ENCODE results near the gene ATOH1.
A peak's percentile ranks its signal among the peaks of the same experiment; 100 is the strongest.

The ATOH1 gene

GRCh38 chr4:93828332-93828994, at the start of gene ATOH1:
Gene ATOH1, plus strand, starts transcription at chr4:93828753. Its CDS starts 174 bp downstream, at chr4:93828927.
- peak; percentile 40 for DNase-seq (ENCODE audit: low spot score)

- DNase-seq (ENCODE audit: low spot score) = no peak
Measured at GRCh38 chr4:93779228-93779627, 49.3 kb upstream of the ATOH1 start.

GRCh38 chr4:93780080-93780479, 48.5 kb upstream of the ATOH1 start:
- DNase-seq (ENCODE audit: low spot score) = no peak

- DNase-seq (ENCODE audit: low spot score) = no peak
Measured at GRCh38 chr4:93781198-93781597, 47.4 kb upstream of the ATOH1 start.

GRCh38 chr4:93786149-93786548, 42.4 kb upstream of the ATOH1 start:
- no peak for DNase-seq (ENCODE audit: low spot score)

- DNase-seq (ENCODE audit: low spot score) = peak; percentile 21
Measured at GRCh38 chr4:93788712-93789111, 39.8 kb upstream of the ATOH1 start.

GRCh38 chr4:93791570-93792195, 36.9 kb upstream of the ATOH1 start:
- DNase-seq (ENCODE audit: low spot score) = peak; percentile 40

- DNase-seq (ENCODE audit: low spot score) = no peak
Measured at GRCh38 chr4:93802045-93802444, 26.5 kb upstream of the ATOH1 start.

- no peak for DNase-seq (ENCODE audit: low spot score)
Measured at GRCh38 chr4:93809773-93810172, 18.8 kb upstream of the ATOH1 start.

GRCh38 chr4:93810340-93810992, 18.1 kb upstream of the ATOH1 start:
- no peak for DNase-seq (ENCODE audit: low spot score)

- DNase-seq (ENCODE audit: low spot score) = no peak
Measured at GRCh38 chr4:93813092-93813491, 15.5 kb upstream of the ATOH1 start.

GRCh38 chr4:93814141-93814540, 14.4 kb upstream of the ATOH1 start:
- DNase-seq (ENCODE audit: low spot score) = peak; percentile 2

- no peak for DNase-seq (ENCODE audit: low spot score)
Measured at GRCh38 chr4:93814722-93815121, 13.8 kb upstream of the ATOH1 start.

GRCh38 chr4:93825551-93826216, 2.9 kb upstream of the ATOH1 start:
- no peak for DNase-seq (ENCODE audit: low spot score)

- no peak for DNase-seq (ENCODE audit: low spot score)
Measured at GRCh38 chr4:93827272-93827947, 1.1 kb upstream of the ATOH1 start.

GRCh38 chr4:93828995-93829819, 654 bp downstream of the ATOH1 start:
- no peak for DNase-seq (ENCODE audit: low spot score)

GRCh38 chr4:93829820-93830687, 1.5 kb downstream of the ATOH1 start:
- no peak for DNase-seq (ENCODE audit: low spot score)

- no peak for DNase-seq (ENCODE audit: low spot score)
Measured at GRCh38 chr4:93831716-93832496, 3.4 kb downstream of the ATOH1 start.

- DNase-seq (ENCODE audit: low spot score) = no peak
Measured at GRCh38 chr4:93834249-93835066, 5.9 kb downstream of the ATOH1 start.
